ENCODE measurements around the gene GET4.
"Not testable (repeated sequence)": the region's sequence is repeated elsewhere in the genome, so short reads cannot be mapped to it uniquely, and the experiment has no call there.

Gene GET4

DNA sequence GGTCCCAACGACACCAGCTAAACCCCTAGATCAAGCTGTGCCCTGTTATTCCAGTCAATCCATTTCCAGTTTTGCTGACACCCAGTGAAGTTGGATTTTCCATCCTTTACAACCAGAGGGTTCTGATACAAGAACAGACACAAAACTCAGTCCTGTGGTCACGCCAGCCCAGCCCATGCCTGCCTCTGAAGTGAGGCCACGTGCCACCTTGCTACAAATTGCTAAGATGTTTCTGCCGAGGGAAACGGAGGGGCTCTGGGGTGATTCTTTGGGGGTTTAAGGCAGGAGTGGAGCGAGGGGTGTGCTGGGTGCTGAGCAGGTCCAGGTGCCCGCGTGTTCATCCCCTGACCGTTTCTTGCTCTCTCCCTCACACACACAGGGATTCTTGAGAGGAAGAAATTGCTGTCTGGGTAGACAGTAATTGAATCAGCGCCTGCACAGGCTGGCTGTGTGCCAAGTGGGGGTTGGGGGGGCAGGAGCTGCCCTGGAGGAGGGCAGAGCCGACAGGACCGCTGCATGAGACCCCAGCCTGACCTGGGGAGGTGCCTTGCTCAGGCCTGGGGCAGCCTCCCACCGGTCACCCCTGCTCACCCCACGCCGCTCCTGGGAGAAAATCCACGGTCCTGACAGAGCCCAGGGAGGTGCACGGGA, 40.1 kb downstream of the GET4 start:
- no peak for DNase-seq

DNA sequence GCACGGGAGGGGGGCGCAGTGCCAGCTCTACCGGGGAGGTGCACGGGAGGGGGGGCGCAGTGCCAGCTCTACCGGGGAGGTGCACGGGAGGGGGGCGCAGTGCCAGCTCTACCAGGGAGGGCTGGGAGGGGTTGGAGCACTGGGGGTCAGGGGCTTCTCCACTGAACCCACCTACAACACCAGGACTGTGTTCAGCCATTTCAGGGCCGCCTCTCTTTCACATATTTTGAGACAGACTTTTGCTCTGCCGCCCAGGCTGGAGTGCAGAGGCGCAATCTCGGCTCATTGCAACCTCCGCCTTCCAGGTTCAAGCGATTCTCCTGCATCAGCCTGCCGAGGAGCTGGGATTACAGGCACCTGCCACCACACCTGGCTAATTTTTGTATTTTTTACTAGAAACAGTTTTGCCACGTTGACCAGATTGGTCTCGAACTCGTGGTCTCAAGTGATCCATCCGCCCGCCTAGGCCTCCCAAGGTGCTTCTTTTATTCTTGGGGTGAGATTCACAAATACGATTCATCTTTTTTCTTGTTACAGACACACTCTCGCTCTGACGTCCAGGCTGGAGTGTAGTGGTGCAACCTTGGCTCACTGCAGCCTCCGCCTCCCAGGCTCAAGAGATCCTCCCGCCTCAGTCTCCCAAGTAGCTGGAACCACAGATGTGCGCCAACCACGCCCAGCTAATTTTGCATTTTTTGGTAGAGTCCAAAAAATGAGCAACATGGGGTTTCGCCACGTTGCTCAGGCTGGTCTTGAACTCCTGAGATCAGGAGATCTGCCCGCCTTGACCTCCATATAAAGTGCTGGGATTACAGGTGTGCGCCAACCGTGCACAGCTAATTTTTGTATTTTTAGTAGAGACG, 41.1 kb downstream of the GET4 start:
- no peak for DNase-seq

DNA sequence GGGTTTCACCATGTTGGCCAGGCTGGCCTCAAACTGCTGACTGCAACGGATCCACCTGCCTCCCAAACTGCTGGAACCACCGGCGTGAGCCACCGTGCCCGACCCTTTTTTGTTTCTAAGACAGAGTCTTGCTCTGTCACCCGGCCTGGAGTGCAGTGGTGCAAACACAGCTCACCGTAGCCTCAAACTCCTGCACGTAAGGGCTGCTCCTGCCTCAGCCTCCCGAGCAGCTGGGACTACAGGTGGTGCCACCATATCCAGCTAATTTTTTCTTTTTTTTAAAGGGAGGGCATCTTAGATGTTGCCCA, 41.7 kb downstream of the GET4 start:
- no peak for DNase-seq

DNA sequence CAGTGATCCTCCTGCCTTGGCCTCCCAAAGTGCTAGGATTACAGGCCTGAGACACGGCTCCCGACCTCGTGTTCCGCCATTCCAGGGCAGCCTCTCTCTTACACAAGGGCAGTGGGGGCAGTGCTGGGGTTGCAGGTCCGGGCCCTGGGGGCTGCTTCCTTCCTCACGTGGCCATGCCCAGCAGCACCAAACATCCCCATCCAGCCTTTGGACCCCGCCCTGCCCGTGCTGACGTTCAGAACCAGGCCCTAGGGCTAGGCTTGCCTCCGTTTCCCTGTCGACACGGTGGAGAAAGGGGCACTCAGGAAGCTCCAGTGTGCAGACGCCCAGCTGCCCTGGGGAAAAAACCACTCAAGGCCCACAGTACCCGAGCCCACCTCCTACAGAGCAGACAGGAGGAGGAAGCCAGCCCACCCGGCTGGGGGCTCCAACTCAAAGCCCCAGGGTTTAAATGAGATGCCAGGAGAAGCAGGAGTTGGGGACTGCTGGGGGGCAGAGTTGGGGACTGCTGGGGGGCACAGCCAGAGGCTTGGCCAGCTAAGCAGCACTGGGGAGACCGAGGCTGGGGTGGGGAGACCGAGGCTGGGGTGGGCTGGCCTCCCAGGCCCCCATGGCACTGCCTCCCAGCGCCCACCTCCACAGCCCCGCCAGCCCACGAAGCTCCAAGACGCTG, 42.2 kb downstream of the GET4 start:
- DNase-seq = no peak

DNA sequence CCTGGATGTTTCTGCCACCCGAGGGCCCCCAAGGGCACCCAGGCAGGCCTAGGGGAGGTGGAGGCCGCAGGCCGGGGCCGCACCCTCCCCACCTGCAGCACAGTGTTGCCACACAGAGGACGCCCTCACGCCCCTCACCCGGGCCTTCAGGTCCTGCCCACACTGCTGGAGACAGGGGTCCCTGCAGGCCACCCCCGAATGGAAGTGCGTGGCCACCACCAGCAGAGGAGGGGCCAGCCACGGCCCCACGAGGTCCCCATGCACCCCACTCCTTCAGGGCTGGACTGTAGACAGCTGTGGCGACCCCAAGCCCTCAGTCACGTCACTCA, 42.7 kb downstream of the GET4 start:
- no peak for DNase-seq

DNA sequence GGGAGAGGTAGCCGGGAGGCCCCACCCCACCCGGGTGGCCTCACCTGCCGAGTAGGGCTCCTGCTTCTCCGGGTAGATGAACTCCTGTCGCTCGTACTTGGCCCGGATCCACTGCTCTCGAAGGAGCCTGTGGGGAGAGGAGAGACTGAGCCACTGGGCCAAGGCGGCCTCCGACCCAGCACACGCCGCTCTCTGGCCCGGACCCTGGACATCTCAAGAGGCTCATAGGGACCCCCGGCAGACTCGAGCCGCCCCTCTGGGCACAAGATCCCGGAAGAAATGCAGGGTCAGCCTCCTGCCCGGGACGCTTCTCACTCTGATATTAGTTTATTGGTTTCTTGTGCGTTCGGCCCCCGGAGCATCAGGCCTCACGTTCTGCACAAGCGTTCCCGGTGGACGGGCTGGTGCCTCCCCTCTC, 43.6 kb downstream of the GET4 start:
- no peak for DNase-seq

DNA sequence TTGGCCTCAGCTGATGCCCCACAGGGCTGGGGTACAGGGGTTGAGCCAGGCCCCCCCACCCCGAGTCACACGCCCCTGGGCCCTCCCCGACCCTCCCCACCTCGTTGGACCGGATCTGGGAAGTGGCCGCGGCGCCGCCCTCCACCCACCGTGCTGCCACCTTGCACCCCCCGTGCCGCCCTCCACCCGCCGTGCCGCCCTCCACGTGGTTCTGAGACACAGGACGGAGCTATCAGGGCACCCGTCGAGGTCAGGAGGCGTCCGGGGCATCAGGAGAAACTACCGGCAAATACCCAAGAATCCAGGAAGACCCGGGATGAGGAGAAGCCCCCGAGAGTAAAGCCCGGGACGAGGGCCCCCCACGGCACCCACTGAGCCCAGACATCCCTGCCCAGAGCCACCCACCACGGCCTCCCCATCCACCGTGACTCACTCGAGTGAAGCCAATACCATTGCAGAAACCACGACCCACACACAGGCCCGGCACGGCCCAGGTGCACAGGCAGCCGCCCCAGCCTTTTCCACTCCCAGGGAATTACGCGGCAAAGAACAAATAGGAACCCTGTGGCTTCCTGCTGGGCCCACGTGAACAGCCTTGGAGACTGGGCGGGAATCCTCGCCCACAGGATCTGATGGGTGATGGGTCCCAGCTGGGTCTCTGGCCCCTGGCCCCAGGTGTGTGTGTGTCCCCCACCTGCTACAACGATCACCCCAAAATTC, 44.2 kb downstream of the GET4 start:
- no peak for DNase-seq

DNA sequence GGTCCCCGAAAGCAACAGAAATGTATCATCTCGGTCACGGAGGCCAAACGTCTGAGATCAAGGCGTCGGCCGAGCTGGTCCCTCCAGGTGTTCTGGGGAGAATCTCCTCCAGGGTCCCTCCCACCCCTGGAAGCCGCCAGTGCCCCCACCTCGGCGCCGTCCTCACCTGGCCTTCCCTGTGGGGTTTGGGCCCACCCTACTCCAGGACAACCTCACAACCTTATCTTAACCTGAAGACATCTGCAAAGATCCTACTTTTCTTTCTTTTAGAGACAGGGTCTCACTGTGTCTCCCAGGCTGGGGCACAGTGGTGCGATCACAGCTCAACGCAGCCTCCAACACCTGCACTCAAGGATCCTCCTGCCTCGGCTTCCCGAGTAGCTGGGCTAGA, 44.7 kb downstream of the GET4 start:
- DNase-seq = no peak

DNA sequence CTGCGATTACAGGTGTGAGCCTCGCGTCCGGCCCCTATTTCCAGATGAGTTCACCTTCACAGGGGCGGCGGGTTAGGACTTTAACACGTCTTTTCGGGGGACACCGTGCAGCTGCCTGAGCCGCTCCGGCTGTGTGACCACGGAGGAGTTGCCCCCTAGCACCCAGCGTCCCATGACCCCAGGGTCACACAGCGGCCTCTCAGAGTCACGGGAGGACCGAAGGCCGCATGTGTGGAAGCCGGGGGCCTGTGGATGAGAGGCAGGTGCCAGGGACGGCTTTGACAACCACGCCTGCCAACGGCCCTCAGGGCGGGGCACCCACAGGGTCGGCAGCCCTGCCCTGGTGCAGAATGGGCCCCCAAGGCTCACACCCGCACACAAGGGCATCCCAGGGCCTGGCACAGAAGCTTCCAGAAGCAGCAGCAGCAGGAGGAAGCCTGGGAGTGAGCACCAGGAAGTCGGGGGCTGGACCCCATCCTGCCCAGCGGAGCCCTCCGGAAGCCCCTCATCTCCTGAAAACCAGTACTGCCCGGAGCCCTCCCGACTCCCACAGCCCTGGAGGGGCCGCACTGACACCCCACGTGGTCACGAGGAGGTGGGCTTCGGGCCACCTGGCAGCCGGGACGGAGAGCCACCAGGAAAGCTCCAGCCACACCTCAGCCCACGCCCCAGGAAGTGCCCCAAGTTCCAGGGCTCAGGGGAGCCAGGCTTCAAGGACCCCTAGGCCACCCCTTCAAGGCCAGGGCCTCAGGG, 45.4 kb downstream of the GET4 start:
- DNase-seq = no peak

DNA sequence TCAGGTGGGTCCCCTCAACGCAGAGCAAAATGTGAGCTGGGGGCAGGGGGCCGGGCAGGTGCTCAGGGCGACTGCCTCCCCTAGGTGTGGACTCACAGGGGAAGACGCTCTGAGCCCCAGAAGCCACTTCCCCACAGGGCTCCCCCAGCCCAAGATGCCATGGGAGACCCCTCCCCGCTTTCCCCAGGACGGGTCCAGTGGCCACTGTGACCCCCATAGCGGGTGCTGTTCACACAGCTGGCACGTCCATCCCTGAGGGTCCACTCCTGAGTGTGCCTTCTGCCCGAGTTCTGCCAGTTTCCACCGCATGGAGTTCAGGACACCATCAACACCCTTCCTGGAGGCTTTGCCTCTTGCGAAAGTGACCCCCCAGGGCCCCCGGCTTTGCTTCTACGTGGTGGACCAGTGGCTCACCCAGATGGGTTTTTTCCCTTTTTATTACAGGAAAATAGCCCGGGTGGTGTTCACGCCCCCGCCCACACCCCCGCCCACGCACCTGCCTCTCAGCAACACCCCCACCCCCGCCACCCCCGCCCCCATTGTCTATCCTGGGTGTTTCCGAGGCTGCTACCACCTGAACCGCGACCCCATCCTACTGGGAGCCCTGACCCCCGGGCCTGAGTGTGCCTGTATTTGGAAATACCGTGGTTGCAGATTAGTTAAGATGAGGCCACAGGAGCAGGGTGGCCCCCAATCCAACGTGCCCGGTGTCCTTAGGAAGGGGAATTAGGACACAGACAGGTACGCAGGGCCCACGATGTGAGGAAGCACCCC, 46.2 kb downstream of the GET4 start:
- DNase-seq = peak; percentile 46 to 55

DNA sequence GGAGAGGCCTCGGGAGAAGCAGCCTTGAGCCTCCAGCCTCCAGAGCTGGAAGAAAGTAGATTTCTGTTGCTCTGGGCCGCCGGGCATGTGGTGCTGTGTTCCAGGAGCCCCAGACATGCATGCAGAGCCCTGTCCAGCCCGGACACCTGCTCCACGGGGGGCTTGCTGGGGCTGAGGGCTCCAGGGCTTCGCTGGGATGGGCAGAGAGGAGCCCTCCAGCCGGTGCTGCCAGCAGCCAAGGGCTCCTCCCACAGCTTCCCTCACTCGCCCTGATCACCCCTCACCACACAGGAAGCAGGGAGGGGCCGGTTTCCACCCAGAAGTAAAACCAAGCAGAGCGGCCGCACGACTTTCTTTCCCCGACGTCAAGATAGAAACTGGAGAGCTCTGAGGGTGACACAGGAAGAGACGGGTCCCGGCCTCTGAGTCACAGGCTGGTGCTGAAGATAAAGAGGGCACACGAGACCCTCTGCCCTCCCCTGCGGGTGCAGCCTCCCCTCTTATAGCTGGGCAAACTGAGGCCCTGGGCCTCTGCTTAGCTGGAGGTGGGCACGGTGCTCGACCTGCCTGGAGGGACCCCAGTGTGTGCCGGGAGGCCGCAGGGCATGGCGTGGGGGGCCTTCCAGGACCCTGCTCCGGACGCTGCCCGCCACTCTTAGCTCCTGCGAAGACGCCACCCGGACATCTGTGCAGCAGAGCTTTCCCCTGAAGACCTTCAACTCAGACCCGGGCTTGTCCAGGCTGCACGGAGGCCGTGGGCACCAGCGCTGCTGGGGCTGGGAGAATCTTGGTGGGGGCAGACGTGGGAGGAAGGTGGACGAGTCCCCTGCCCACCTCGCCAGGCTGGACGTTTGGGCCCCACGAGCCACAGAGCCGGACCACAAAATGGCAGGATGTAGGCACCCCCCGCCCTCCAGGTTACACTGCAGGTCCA, 47.0 kb downstream of the GET4 start:
- peak; percentile 90 to 93 for DNase-seq

DNA sequence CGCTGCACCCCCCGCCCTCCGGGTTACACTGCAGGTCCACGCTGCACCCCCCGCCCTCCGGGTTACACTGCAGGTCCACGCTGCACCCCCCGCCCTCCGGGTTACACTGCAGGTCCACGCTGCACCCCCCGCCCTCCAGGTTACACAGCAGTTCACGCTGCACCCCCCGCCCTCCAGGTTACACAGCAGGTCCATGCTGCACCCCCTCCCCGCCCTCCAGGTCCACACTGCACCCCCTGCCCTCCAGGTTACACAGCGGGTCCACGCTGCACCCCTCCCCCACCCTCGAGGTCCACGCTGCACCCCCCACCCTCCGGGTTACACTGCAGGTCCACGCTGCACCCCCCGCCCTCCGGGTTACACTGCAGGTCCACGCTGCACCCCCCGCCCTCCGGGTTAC, 47.7 kb downstream of the GET4 start:
- DNase-seq = not testable (repeated sequence)

DNA sequence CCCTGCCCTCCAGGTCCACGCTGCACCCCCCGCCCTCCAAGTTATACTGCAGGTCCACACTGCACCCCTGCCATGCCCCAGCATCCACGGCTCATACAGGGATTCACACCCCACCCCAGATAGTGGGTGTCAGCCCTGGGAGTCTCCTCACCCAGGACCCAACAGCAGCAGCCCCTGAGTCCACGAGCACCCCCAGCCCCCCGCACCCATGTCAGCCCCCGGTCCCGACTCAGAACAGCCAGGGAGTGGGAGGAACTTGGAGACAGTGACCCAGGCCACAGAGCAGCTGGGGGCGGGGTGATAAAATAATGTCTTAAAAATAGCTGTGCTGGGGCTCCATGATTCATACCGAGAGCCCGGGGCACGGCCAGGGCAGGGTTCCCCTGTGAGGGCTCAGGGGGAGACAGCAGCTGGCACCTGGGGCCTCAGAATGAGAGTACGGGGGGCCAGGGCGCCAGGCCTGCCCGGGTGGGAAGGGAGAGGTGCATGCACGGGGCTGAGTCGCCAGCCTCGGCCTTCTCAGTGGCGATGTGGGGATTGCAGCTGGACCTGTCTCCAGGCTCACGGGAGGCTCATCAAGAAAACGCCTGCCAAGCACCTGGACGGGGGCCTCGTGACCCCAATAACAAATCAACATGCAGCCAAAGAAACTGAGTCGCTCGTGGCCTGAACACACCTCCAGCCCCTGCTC, 48.3 kb downstream of the GET4 start:
- peak; percentile 24 to 39 for DNase-seq

DNA sequence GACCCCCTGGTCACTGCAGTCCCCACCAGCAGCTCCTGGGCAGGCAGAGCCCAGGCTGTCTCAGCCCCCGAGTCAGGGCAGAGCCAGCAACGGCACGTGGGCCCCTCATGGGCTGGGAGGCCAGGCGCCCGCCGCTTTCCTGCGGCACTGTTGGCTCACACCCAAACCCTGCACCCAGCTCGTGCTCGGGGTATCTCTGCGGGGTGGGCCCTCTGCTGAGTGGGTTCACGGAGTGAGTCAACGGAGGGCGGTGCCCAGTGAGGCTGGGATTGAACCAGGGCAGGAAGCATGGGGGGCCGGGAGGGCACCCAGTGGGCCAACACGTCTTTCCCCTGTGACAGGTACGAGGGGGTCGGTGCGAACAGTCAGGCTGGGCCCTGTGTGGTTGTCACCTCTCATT, 49.2 kb downstream of the GET4 start:
- no peak for DNase-seq

DNA sequence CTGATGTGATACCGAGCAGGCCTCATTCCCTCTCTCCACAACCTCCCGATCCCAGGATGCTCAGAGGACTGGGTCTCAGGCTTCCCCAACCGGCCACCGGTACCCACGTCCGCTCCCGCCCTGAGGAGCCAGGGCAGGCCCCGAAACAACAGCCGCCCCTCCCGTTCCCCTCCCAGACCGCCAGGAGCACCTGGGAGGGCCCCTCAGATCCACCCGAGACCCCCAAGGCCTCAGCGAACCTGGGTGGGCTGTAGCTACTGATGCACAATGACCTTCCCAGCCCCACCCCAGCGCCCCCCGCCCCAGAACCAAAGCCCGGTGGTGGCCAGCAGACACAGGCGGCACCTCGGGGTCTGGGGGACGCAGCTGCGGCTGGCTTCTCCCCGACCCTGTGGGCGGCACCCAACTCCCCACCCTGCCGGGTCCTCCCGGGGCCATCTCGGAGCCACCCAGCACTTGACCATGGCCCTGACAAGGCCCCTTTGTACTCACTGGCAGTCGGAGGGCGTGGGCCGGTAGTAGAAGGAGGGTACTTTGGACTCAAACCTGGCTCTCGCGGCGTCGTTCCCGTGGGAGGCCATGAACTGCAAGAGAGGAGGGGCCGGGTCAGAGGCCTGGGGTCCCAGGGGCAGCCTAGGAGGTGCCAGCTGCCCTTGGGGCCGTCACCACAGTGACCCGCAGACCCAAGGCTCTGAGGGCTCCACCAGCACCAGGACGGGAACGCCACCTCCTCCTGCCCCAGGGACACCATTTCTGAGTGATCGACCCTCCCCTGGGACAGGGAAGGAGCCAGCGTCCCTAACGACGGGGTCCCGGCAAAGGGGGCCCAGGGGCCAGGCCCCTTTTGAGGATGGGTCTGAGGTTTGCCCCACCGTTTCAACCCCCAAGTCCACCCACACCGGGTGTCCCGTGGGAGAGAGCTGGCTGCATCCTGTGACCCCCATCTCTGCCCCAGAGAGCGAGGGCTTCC, 50.0 kb downstream of the GET4 start:
- DNase-seq = no peak

DNA sequence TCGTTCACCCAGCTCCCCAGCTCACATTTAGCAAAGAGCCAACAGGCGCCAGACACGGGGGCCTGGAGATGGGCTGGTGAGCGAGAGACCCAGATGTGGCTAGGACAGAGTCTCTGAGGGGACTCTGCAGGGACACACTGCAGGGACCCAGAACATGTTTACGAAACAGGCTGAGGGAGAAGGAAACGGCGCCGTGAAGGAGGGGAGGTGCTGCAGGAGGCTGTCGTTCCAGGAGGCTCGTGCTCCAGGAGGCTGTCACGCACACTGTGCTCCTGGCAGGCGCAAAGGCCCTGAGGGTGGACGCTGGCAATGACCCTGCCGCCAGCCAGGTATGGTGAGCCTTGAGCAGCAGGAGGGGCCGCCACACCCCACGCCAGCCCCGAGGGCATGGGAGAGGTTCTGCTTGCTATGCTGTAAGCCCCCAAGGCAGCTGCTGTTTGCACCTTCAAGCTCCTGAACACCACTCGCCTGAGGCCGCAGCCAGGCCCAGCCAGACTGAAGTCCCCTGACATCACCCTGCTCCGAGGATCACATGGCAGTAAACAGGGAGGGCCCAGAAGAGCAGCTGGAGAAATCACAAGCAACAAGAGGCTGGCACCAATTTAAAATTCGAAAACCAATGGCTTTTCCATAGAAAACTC, 50.8 kb downstream of the GET4 start:
- DNase-seq = no peak

DNA sequence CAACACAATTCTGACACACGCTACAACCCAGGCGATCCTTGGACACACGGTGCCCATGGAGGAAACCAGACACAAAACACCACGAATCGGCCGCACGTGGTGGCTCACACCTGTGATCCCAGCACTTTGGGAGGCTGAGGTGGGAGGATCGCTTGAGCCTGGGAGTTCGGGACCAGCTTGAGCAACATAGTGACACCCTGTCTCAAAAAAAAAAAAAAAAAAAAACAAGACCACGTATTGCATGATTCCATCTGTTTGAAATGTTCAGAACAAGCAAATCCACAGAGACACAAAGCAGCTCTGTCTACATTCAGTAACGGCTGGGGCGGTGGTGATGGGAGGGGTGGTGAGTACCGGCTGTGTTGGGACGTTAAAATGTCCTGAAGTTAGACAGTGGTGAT, 53.0 kb downstream of the GET4 start:
- DNase-seq = no peak

DNA sequence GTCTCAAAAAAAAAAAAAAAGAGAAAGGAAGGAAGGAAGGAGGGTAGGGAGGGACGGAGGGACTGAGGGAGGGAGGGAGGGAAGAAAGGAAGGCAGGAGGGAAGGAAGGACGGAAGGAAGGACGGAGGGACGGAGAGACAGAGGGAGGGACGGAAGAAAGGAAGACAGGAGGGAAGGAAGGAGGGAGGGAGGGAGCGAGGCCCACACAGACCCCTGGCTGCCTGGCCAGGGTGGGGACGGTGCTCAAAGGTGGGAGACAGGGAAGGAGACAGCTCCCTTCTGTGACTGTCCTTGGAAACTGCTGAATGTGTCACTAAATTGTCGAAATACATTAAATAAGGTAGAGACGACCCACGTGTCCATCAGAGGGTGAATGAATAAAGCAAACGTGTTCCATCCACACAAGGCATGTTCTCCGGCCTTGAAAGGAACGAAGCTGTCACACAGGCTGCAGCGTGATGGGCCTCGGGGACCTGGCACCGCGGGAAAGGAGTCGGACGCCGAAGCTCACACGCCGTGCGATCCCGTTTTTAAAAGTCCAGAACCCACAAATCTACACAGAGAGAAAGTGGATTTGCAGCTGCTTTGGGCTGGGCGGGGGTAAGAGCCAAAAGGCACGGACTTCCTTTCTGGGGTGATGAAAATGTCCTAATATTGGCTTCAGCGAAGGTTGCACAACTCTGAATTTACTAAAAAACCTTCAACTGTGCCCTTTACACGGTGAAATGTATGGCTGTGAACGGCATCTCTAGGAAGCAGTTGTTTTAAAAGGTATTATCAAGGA, 54.8 kb downstream of the GET4 start:
- no peak for DNase-seq
